PC-3 (cell line): ENCODE measurements around the gene RPS15.
"Not testable (repeated sequence)": the region's sequence is repeated elsewhere in the genome, so short reads cannot be mapped to it uniquely, and the experiment has no call there.

Experiments used
- EZH2 ChIP-seq: fragments of 300-600 bp; sonication (generic); IDR thresholded peaks from one replicate; pipeline ENCODE4 v1.6.1; 2017; ENCODE audit warnings: antibody characterized with exemption, mild to moderate bottlenecking, low read length; ENCODE audit not compliant: unreplicated experiment
- TF ChIP-seq, protein P1 (sequence below): fragments of 300-600 bp; sonication (generic); conservative IDR thresholded peaks from 2 replicates; pipeline ENCODE4 v1.5.1; 2017; ENCODE audit warnings: antibody characterized with exemption, low read depth, mild to moderate bottlenecking, low read length

DNA sequence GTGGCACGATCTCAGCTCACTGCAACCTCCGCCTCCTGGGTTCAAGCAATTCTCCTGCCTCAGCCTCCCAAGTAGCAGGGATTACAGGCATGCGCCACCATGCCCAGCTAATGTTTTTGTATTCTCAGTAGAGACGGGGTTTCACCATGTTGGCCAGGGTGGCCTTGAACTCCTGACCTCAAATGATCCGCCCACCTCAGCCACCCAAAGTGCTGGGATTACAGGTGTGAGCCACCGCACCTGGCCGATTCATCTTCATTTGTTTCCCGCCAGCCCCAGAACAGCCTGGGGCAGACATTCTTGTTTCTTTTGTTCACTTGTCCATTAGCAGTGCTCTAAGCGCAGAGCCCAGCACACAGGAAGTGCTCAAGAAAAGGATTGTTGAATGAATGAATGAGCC lies 38.9 kb downstream of the RPS15 start:
- TF ChIP-seq, protein P1, sequence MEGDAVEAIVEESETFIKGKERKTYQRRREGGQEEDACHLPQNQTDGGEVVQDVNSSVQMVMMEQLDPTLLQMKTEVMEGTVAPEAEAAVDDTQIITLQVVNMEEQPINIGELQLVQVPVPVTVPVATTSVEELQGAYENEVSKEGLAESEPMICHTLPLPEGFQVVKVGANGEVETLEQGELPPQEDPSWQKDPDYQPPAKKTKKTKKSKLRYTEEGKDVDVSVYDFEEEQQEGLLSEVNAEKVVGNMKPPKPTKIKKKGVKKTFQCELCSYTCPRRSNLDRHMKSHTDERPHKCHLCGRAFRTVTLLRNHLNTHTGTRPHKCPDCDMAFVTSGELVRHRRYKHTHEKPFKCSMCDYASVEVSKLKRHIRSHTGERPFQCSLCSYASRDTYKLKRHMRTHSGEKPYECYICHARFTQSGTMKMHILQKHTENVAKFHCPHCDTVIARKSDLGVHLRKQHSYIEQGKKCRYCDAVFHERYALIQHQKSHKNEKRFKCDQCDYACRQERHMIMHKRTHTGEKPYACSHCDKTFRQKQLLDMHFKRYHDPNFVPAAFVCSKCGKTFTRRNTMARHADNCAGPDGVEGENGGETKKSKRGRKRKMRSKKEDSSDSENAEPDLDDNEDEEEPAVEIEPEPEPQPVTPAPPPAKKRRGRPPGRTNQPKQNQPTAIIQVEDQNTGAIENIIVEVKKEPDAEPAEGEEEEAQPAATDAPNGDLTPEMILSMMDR, result not testable (repeated sequence)
- TF ChIP-seq EZH2, result not testable (repeated sequence)
